Measurements from ENCODE around the gene HBE1.
"Not testable (repeated sequence)": the region's sequence is repeated elsewhere in the genome, so short reads cannot be mapped to it uniquely, and the experiment has no call there.

The HBE1 gene

DNA sequence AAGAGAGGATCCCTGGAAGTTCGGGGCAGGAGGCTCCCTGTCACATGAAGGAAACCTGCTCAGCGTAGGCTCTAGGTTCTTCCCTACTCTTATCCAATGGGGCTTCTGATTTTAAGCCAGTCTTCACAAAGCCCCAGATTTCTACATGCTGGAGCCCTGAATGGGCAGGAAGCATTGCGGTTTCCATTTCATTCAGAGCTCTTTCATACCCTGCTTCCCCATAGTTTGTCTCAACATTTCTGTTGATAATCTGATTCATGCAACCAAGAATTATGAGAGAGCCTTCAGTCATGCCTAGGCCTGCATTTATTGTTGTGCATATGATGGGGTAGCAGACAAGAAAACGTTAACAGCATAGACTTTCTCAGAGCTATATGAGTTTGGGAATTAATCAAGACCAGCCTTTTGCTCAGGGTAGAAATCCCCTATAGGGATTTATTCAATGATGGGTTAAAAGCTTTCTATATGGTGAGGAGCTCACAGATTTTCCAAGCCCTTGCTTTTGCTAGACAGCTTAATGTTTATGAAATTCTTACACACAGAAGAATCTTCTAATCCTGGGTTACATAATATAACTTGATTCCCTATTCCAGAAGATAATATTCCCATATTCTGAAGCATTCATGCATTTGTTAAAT, 16.1 kb upstream of the HBE1 start:
- no peak for DNase-seq (ENCODE audit: low read depth in 3 of 3)

DNA sequence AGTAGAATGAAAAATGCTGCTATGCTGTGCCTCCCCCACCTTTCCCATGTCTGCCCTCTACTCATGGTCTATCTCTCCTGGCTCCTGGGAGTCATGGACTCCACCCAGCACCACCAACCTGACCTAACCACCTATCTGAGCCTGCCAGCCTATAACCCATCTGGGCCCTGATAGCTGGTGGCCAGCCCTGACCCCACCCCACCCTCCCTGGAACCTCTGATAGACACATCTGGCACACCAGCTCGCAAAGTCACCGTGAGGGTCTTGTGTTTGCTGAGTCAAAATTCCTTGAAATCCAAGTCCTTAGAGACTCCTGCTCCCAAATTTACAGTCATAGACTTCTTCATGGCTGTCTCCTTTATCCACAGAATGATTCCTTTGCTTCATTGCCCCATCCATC, 14.9 kb upstream of the HBE1 start:
- no peak for DNase-seq (ENCODE audit: low read depth in 3 of 3)

DNA sequence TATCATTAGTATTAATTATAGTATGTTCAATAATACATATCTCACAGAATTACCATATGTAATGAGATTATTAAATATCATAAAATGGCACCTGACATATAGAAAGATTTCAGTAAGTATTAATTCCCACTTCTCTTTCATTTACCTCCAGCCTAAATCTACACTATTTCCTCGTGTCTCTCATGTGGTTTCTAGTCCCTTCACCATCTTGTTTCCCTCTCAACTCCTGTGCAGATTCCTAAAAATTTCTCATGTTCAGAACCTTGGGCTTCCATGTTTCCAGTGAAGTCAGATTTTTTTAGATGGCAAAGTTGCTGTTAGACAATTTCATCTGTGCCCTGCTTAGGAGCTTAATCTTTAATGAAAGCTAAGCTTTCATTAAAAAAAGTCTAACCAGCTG, 14.1 kb upstream of the HBE1 start:
- no peak for DNase-seq (ENCODE audit: low read depth in 3 of 3)

DNA sequence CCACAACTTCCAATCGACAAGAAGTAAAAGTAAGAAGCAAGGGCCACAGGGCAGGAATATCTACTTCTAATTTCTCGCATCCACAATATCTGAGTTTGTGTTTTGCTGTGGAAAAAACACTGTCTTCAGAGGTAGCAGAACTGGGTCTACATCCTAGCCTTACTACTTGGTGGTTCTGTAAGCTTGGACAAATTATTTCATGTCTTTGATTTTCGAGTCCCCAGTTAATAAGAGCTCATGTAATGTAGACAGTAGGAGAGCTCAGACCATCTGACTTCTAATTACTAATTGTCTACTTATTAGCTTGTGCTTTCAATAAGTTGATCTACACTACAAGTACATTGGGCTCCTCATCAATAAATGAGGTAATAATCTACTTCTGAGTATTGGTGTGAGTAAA, 13.3 kb upstream of the HBE1 start:
- DNase-seq (ENCODE audit: low read depth in 3 of 3) = no peak

DNA sequence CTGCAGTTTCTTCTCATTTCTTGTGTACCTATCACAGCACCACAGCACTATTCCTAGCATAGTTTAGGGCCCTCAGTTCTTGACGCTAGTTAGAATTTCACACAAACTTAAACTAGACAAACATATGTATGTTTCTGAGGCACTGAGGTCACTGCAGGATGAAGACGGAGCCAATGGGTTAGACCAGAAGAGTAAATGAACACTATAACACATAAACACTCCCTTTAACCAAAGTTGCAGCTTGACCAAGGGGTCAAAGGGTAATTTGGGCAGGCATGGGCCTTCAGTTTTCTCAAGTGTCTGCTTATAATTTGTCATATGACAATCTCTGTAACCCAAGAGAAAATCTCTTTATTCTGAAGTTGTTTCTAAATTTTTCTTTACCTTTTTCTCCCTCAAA, 12.9 kb upstream of the HBE1 start:
- no peak for DNase-seq (ENCODE audit: low read depth in 3 of 3)

DNA sequence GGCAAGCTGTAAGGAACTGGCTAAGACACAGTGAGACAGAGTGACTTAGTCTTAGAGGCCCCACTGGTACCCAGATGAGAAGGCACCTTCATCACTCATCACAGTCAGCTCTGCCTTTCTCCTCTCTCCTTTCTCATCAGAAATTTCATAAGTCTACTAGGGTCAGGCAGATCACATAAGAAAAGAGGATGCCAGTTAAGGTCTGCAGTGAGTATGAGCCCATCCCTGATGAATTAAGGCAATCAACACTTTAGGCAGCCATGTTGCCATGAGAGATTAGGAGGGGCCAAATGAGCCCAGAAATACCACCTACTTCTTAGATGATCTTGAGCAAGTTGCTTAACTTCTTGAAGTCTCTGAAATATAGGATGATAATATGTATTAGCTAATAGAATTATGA, 11.9 kb upstream of the HBE1 start:
- no peak for DNase-seq (ENCODE audit: low read depth in 3 of 3)

DNA sequence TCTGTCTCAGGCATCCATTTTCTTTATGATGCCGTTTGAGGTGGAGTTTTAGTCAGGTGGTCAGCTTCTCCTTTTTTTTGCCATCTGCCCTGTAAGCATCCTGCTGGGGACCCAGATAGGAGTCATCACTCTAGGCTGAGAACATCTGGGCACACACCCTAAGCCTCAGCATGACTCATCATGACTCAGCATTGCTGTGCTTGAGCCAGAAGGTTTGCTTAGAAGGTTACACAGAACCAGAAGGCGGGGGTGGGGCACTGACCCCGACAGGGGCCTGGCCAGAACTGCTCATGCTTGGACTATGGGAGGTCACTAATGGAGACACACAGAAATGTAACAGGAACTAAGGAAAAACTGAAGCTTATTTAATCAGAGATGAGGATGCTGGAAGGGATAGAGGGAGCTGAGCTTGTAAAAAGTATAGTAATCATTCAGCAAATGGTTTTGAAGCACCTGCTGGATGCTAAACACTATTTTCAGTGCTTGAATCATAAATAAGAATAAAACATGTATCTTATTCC, 10.9 kb upstream of the HBE1 start:
- peak in 2 of 3 donors; percentile 2 to 19 for DNase-seq (ENCODE audit: low read depth in 3 of 3)

DNA sequence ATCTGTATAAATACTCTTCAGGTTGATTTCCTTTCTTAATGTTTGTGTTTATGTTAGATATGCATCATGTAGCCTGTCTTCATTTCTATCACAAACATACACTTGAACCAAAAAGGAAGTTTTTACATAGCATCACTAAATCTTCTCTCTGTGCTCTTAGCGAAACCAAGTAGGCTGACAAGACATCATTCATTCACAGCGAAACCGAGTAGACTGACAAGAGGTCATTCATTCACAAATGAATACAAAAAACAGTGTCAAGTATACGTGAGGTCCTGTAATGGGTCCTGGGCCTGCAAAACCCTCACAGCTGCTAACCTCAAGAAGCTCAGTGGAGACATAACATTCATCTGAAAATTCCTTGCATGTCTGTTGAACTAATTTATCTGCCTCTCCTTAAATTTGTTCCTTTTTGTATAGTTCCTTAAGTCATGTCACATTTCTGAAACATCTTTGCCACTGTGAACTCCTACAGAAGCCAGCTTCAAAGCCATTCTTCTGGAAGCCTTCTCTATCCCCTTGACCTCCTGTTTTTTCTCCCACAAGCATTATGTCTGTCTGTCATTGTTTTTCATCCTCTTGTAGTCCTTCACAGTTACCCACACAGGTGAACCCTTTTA, 9.8 kb upstream of the HBE1 start:
- DNase-seq (ENCODE audit: low read depth in 3 of 3) = no peak

DNA sequence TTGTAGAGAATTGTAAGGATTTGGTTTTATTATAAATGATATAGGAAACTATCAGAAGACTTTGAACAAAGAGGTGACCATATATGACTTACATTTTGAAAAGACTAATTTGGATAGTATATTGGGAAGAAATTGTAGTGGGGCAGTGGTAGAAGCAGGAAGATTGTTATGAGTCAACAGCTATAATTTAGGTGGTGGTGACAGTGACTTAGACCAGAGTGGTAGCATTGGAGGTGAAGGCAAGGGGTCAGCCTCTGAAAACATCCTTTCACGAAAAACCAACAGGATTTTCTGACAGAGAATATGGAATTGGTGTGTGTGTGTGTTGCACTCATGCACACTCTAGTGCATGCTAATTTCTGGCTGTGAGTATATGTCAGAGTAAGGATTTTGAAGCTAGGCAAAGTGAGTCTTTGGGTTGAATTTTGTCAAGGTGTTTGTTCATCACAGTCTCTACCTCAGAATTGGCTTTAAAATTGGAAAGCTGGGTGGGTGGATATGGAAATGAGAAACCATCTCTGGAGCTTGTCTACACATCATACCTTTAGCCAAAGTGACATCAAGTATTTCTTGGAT, 8.2 kb upstream of the HBE1 start:
- no peak for DNase-seq (ENCODE audit: low read depth in 3 of 3)

DNA sequence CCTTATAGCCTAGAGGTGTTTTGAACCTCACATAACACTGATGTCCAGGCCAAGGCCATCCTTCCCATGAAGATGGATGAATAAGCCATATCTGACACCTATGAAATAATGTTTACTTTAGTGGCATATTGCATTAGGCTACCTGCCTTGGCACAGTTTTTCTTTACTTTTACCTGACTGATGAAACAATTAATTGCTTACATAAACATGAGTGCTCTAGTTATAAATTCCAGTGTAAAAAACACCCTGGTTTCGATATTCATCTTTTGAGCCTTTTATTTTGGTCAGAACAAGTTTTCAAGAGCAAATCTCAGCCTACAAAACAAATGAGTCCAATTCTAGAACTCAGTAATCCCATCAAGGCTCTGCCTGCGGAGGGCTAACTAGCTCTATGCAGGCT, 7.0 kb upstream of the HBE1 start:
- no peak for DNase-seq (ENCODE audit: low read depth in 3 of 3)

DNA sequence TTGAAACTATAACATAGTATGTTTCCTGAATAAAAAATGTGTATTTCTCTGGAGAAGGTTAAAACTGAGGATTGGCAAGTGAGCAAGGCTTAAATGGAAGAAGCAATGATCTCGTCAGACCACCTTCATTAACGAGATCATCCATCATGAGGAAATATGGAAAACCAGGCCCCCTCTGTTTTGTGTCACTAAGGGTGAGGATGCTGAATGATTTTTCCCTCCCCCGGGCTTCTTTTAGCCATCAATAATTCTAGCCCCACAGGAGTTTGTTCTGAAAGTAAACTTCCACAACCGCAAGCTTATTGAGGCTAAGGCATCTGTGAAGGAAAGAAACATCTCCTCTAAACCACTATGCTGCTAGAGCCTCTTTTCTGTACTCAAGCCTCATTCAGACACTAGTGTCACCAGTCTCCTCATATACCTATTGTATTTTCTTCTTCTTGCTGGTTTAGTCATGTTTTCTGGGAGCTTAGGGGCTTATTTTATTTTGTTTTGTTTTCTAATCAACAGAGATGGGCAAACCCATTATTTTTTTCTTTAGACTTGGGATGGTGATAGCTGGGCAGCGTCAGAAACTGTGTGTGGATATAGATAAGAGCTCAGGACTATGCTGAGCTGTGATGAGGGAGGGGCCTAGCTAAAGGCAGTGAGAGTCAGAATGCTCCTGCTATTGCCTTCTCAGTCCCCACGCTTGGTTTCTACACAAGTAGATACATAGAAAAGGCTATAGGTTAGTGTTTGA, 5.8 kb upstream of the HBE1 start:
- no peak for DNase-seq (ENCODE audit: low read depth in 3 of 3)

DNA sequence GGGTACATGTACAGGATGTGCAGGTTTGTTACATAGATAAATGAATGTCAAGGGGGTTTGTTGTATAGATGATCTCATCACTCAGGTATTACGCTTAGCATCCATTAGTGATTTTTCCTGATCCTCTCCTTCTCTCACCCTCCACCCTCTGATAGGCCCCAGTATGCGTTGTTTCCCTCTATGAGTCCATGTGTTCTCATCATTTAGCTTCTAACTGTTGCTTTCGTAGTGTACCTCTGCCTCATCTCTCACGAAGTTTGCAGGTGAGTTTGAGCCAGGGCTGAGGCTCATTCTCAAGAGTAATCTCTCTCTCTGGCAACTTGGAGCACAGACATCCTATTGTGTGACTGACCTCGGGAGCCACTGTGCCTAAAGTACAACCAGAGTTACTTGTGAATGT, 4.7 kb upstream of the HBE1 start:
- no peak for DNase-seq (ENCODE audit: low read depth in 3 of 3)

DNA sequence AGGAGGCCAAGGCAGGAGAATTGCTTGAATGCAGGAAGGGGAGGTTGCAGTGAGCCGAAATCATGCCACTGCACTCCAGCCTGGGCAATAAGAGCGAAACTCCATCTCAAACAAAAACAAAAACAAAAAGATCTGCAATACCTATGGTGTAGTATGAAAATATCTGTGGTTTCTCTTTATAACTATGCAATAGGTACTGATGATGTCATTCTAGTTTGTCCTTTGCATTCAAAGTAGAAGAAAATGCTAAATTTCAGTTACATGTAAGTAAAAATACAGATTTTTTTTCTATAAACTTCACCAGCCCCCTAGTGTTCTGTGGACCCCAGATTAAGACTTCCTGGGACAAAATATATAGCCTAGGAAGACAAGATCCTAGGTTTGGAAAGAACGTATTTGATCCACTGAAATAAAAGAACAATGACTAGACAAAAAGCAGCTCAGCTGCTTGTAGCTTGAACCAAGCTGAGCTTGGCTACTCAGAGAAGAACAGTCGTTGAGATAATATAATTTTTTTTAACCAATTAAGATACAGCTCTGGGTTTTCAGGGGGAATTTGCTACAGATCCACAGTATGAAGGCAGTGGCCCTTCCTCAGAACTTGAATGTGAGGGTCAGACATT, 2.8 kb upstream of the HBE1 start:
- DNase-seq (ENCODE audit: low read depth in 3 of 3) = no peak

DNA sequence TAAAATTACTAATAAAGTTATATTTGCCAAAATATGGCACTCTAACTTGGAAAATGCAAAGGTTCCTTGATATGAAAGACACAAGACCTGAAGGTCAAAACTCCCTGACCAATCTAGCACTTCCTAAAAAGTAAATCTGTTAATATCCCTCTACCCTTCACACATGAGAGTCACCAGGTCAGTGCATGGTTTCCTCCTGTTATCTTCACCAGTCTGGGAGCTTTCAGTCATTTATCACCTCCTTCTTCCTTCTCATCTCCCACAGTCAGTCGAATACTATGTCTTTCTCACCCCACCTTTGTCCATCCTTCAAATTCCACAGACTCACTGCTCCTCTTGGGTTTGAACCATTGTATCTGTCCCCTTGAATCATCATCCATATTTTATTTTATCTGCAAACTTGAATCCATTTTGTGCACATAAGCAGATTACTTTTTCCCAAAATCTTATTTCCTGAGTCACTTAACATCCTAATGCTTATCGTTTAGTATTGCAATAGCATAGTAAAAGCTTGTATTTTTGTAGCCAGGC, 2.6 kb downstream of the HBE1 start:
- DNase-seq (ENCODE audit: low read depth in 3 of 3) = no peak

DNA sequence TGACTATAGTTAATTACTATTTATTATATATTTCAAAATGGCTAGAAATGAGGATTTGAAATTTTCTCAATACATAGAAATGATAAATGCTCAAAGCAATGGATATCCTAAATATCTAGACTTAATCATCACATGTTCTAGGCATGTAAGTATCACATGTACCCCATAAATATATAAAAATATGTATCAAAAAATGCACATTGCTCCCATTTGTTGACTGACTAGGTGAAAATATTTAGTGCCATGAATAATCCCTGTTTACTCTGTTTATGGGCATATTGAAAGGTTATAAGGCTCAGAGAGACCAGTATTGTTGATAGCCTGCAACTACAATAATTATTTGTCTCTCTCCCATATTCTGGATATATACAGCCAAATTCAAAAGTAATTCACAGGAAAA, 3.1 kb downstream of the HBE1 start:
- no peak for DNase-seq (ENCODE audit: low read depth in 3 of 3)

DNA sequence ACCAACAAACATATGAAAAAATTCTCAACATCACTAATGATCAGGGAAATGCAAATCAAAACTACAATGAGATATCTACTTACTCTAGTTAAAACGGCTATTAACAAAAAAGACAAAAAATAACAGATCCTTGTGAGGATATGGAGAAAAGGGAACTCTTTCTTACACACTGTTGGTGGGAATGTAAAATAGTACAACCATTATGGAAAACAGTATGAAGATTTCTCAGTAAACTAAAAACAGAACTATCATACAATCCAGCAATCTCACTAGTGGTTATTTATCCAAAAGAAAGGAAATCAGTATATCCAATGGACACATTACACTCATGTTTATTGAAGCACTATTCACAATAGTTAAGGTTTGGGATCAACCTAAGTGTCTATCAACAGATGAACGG, 3.9 kb downstream of the HBE1 start:
- no peak for DNase-seq (ENCODE audit: low read depth in 3 of 3)

DNA sequence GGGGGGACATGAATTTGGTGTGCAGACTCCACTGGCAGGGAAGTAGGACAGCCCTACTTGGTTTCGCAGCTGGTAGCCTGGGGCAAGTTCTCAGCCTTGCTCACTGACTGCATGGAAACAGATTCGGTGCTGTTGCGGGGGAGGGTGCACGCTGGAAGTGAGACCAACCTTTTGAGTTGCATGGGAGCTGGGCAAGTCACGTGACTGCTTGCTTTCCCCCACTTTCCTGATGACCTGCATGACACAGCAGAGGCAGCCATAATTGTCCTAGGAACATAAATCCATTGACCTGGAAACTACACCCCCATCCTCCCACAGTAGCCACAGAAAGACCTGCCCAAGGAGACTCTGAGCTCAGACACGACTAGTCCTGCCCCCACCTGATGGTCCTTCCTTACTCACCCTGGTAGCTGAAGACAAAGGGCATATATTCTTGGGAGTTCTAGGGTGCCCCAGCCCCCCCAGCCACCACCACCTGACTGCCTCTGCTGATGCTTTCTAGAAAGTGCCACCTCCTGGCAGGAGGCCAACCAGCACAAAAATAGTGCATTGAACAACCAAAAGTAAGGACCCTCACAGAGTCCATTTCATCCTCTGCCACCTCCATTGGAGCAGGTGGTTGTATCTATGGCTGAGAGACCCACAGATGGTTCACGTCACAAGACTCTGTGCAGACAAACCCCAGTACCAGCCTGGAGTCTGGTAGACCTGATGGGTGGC, 11.0 kb downstream of the HBE1 start:
- no peak for DNase-seq (ENCODE audit: low read depth in 3 of 3)

DNA sequence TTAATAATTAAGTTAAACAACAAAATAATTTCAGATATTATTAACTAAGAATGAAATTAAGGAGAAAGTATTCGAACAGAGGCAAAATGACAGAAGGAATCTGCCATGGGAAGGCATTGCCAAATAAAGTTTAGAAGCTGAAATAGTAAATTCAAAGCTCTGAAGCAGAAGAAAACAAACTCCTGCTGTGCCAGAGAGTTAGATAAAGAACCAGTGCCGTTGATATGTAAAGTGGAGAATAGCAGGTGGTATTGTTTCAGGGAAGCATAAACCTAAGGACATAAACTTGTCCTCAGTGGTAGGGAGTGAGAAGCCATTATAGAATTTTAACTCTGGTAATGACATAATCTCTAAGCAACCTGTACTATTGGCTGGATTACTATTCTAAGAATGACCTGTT, 12.4 kb downstream of the HBE1 start:
- DNase-seq (ENCODE audit: low read depth in 3 of 3) = no peak

DNA sequence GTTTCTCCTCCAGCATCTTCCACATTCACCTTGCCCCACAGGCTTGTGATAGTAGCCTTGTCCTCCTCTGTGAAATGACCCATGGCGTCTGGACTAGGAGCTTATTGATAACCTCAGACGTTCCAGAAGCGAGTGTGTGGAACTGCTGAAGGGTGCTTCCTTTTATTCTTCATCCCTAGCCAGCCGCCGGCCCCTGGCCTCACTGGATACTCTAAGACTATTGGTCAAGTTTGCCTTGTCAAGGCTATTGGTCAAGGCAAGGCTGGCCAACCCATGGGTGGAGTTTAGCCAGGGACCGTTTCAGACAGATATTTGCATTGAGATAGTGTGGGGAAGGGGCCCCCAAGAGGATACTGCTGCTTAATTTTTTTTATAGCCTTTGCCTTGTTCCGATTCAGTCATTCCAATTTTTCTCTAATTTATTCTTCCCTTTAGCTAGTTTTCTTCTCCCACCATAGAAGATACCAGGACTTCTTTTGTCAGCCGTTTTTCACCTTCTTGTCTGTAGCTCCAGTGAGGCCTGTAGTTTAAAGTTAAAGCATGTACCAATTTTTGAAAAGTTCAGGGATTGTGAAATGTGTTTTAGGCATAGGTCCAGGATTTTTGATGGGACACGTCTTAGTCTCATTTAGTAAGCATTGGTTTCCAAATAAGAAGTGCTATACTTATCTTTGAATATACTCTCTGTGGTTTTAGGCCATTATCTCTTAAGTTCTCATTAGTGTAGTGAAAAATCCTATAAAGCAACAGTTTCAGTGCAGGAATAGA, 14.9 kb downstream of the HBE1 start, which contains the start of gene HBG2:
HBG2 (minus strand) TSS at position 136 of the 768 bp plus-strand sequence; CDS start at position 83, 53 bp downstream.
- DNase-seq (ENCODE audit: low read depth in 3 of 3) = not testable (repeated sequence)

DNA sequence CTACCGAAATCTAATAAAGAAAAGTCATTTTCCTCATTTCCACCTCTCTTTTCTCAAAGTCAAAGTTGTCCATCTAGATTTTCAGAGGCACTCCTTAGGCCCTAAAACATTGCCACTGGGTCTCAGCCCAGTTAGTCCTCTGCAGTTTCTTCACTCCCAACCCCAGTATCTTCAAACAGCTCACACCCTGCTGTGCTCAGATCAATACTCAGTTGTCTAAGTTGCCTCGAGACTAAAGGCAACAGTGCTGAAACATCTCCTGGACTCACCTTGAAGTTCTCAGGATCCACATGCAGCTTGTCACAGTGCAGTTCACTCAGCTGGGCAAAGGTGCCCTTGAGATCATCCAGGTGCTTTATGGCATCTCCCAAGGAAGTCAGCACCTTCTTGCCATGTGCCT, 15.7 kb downstream of the HBE1 start:
- DNase-seq (ENCODE audit: low read depth in 3 of 3) = not testable (repeated sequence)
